Articular chondrocyte of knee joint (primary cell): ENCODE data around the gene CACNA1F. TPM values are rescaled to one million over a fixed set of nuclear protein-coding genes. Genes with fewer than 3 reads are reported as not detected.

Source experiments
- total RNA-seq: library from RNA; depleted of rRNA; stranded (reverse); fragments of >200 nt; gene quantifications from 2 replicates; pipeline ENCODE4 v1.2.3, GENCODE V29; 2012

CACNA1F gene
- under 0.01 TPM in 1 of 2 replicates, not detected in the other for total RNA-seq

GRCh38 chrX:49233176-49233575 is at the start of gene CACNA1F:
Gene CACNA1F (minus strand): TSS chrX:49233340. CDS start chrX:49233309, 31 bp downstream.

GRCh38 chrX:49269767-49270248 is 36.7 kb upstream of the CACNA1F start, which contains the start of gene PPP1R3F:
Gene PPP1R3F (plus strand): TSS chrX:49269793. CDS start chrX:49269870, 77 bp downstream.

GRCh38 chrX:49264460-49264859 is 31.3 kb upstream of the CACNA1F start, which contains the start of gene FOXP3:
Gene FOXP3 (minus strand): TSS chrX:49264710. CDS start chrX:49258505, 6,205 bp downstream.

GRCh38 chrX:49199906-49200771 is 33.0 kb downstream of the CACNA1F start, which contains the start of gene SYP:
Gene SYP (minus strand): TSS chrX:49200193. CDS start chrX:49200186, 7 bp downstream.

GRCh38 chrX:49186125-49187027 is 46.8 kb downstream of the CACNA1F start, which contains the start of gene PRICKLE3:
Gene PRICKLE3 (minus strand): TSS chrX:49186373. CDS start chrX:49186297, 76 bp downstream.

GRCh38 chrX:49171752-49172279 is 61.3 kb downstream of the CACNA1F start, which contains the start of gene PLP2:
Gene PLP2 (plus strand): TSS chrX:49171898. CDS start chrX:49172001, 103 bp downstream.

GRCh38 chrX:49162620-49163019 is 70.5 kb downstream of the CACNA1F start, which contains the start of gene MAGIX:
Gene MAGIX (plus strand): TSS chrX:49162758. CDS start chrX:49162890, 132 bp downstream.

Other genes with a start within 250 kb of the CACNA1F start
- gene GRIPAP1, start 231.1 kb downstream of the CACNA1F start, total RNA-seq = 10.8 and 11.7 TPM in 2 replicates
- gene TFE3, start 190.0 kb downstream of the CACNA1F start, total RNA-seq = 35.4 and 37.4 TPM in 2 replicates
- gene CCDC120, start 174.3 kb downstream of the CACNA1F start, total RNA-seq = 0.91 and 1.5 TPM in 2 replicates
- gene PRAF2, start 159.3 kb downstream of the CACNA1F start, total RNA-seq = 11.7 and 14.0 TPM in 2 replicates
- gene WDR45, start 153.5 kb downstream of the CACNA1F start, total RNA-seq = 49.0 and 55.9 TPM in 2 replicates
- 14.3 and 15.7 TPM in 2 replicates for gene GPKOW, start 109.6 kb downstream of the CACNA1F start, total RNA-seq
- gene MAGIX, start 70.6 kb downstream of the CACNA1F start, total RNA-seq = 2.8 and 3.1 TPM in 2 replicates
- gene PLP2, start 61.4 kb downstream of the CACNA1F start, total RNA-seq = 53.6 and 66.4 TPM in 2 replicates
- 6.1 and 7.6 TPM in 2 replicates for gene PRICKLE3, start 47.0 kb downstream of the CACNA1F start, total RNA-seq
- gene SYP, start 33.1 kb downstream of the CACNA1F start, total RNA-seq = 0.22 and 0.39 TPM in 2 replicates
- 10.5 and 11.6 TPM in 2 replicates for gene CCDC22, start 2.1 kb upstream of the CACNA1F start, total RNA-seq
- 0.13 TPM in 1 of 2 replicates, not detected in the other for gene FOXP3, start 31.4 kb upstream of the CACNA1F start, total RNA-seq
- gene PPP1R3F, start 36.5 kb upstream of the CACNA1F start, total RNA-seq = 2.6 and 2.7 TPM in 2 replicates
- gene GAGE10, start 70.3 kb upstream of the CACNA1F start, total RNA-seq = not detected in 2 replicates
- not detected in 2 replicates for gene GAGE12J, start 88.7 kb upstream of the CACNA1F start, total RNA-seq
- gene GAGE13, start 98.2 kb upstream of the CACNA1F start, total RNA-seq = not detected in 2 replicates